Raji (cell line): Measurements from ENCODE around the gene FLVCR2.

Source experiments
- POLR2A ChIP-seq: IDR thresholded peaks from 2 replicates; pipeline ENCODE4 v1.6.1; 2011; ENCODE audit warnings: low read depth, low read length, control low read depth; ENCODE audit not compliant: insufficient read depth

The FLVCR2 gene

GRCh38 chr14:75578102-75578785 is at the start of gene FLVCR2:
FLVCR2 (plus strand) TSS chr14:75578620; CDS start chr14:75578973, 353 bp downstream.
- no peak for TF ChIP-seq POLR2A

GRCh38 chr14:75531256-75531655 is 47.2 kb upstream of the FLVCR2 start:
- TF ChIP-seq POLR2A, result no peak

GRCh38 chr14:75531660-75532317 is 46.6 kb upstream of the FLVCR2 start:
- no peak for TF ChIP-seq POLR2A

- TF ChIP-seq POLR2A, result no peak
Measured at GRCh38 chr14:75533791-75534555, 44.4 kb upstream of the FLVCR2 start.

- TF ChIP-seq POLR2A, result no peak
Measured at GRCh38 chr14:75535164-75535898, 43.1 kb upstream of the FLVCR2 start.

GRCh38 chr14:75537071-75537470 is 41.3 kb upstream of the FLVCR2 start:
- no peak for TF ChIP-seq POLR2A

- no peak for TF ChIP-seq POLR2A
Measured at GRCh38 chr14:75539162-75539560, 39.3 kb upstream of the FLVCR2 start.

- TF ChIP-seq POLR2A, result 0 out of 2 replicates have a peak, but pooled peaks have one; percentile 10
Measured at GRCh38 chr14:75539561-75540478, 38.6 kb upstream of the FLVCR2 start.

GRCh38 chr14:75540479-75540851 is 38.0 kb upstream of the FLVCR2 start:
- TF ChIP-seq POLR2A, result no peak

- peak; percentile 77 for TF ChIP-seq POLR2A
Measured at GRCh38 chr14:75542588-75543091, 35.8 kb upstream of the FLVCR2 start.

GRCh38 chr14:75543253-75543652 is 35.2 kb upstream of the FLVCR2 start:
- TF ChIP-seq POLR2A, result no peak

GRCh38 chr14:75543786-75544185 is 34.6 kb upstream of the FLVCR2 start:
- TF ChIP-seq POLR2A, result no peak

- TF ChIP-seq POLR2A, result no peak
Measured at GRCh38 chr14:75545907-75546306, 32.5 kb upstream of the FLVCR2 start.
